ENCODE results near the gene OSBPL8.
"Not testable (repeated sequence)": the region's sequence is repeated elsewhere in the genome, so short reads cannot be mapped to it uniquely, and the experiment has no call there.

DNA sequence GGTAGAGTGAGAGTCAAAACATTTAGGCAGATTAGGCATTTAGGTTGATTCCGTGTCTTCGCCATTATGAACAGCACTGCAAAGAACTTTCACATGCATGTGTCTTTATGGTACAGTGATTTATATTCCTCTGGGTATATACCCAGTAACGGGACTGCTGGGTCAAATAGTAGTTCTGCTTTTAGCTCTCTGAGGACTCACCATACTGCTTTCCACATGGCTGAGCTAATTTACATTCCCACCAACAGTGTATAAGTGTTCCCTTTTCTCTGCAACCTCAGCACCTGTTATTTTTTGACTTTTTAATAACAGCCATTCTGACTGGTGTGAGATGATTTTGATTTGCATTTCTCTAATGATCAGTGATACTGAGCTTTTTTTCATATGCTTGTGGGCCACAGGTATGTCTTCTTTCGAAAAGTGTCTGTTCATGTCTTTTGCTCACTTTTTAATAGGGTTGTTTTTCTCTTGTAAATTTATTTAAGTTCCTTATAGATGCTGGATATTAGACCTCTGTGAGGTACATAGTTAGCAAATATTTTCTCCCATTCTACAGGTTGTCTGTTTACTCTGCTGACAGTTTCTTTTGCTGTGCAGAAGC lies 48.4 kb downstream of the OSBPL8 start:
- TF ChIP-seq EZH2 (IDR thresholded peaks at IDR 0.05); POLR2AphosphoS5 (IDR thresholded peaks at IDR 0.05; ENCODE audit: borderline replicate concordance, low read depth, low read length): not testable (repeated sequence)

Data from SK-N-MC (cell line).